GM12878 (cell line): ENCODE measurements around the gene NFATC2.

Experiments used
- ASH2L ChIP-seq: fragments of 300-600, 200-600 bp; sonication (generic); IDR thresholded peaks from 2 replicates; pipeline ENCODE4 v1.6.1; 2017; ENCODE audit warnings: low read depth, mild to moderate bottlenecking, borderline replicate concordance
- CBX5 ChIP-seq: sonication (generic); IDR thresholded peaks from 2 replicates; pipeline ENCODE4 v1.6.1; 2016; ENCODE audit warnings: low read depth, moderate library complexity, mild to moderate bottlenecking, inconsistent platforms
- CTCF ChIP-seq, 3 experiments: IDR thresholded peaks in 2 of 3; conservative IDR thresholded peaks in 1 of 3; 2 replicates each; pipeline ENCODE4 v1.5.1; 2011; ENCODE audit warnings: low read depth in 3 of 3, low read length in 3 of 3, mild to moderate bottlenecking in 3 of 3, control low read depth in 2 of 3, moderate library complexity in 2 of 3, inconsistent platforms in 1 of 3, mixed read lengths in 1 of 3; ENCODE audit not compliant: control insufficient read depth in 2 of 3, insufficient read depth in 1 of 3; ENCODE audit errors: extremely low read depth in 1 of 3
- GABPA ChIP-seq: IDR thresholded peaks from 2 replicates; pipeline ENCODE4 v1.6.1; 2014; ENCODE audit warnings: antibody characterized with exemption, low read depth, mild to moderate bottlenecking, inconsistent platforms
- POLR2AphosphoS5 ChIP-seq: IDR thresholded peaks from 2 replicates; pipeline ENCODE4 v1.6.1; 2011; ENCODE audit warnings: mild to moderate bottlenecking, low read length, inconsistent platforms
- SMC3 ChIP-seq: IDR thresholded peaks from 2 replicates; pipeline ENCODE4 v1.6.1; 2011; ENCODE audit warnings: low read length, improper control_type of control experiment, borderline replicate concordance
- YBX1 ChIP-seq: fragments of 450-650 bp; IDR thresholded peaks from 2 replicates; pipeline ENCODE4 v1.6.1; 2016; ENCODE audit warnings: antibody characterized with exemption
- ZNF384 ChIP-seq: IDR thresholded peaks from 2 replicates; pipeline ENCODE4 v1.6.1; 2012; ENCODE audit warnings: low read depth, mild to moderate bottlenecking, low read length, improper control_type of control experiment, borderline replicate concordance

GRCh38 chr20:51397137-51397536 lies 145.4 kb downstream of the NFATC2 start:
- TF ChIP-seq YBX1 (no peak), CTCF (IDR thresholded peaks at IDR 0.05 in 2 of 3, conservative IDR thresholded peaks at IDR 0.05 in 1 of 3; ENCODE audit: control insufficient read depth in 2 of 3, extremely low read depth in 1 of 3, insufficient read depth in 1 of 3, low read depth in 3 of 3, low read length in 3 of 3) (no peak), POLR2AphosphoS5 (no peak), ASH2L (no peak), CBX5 (no peak), GABPA (no peak), SMC3 (no peak), ZNF384 (no peak)
